ENCODE results near the gene ALK.

GRCh38 chr2:29573612-29574011 lies 347.8 kb downstream of the ALK start:
- TF ChIP-seq POLR2A (IDR thresholded peaks at IDR 0.05), result no peak
- TF ChIP-seq CTCF (IDR thresholded peaks at IDR 0.05), result no peak

Data from Peyer's patch (tissue), 4 donors.